Fibroblast of the aortic adventitia (primary cell): ENCODE results near the gene BRD7. TPM values are rescaled to one million over a fixed set of nuclear protein-coding genes. Genes with fewer than 3 reads are reported as not detected.

Source experiments
- DNase-seq: peaks from one replicate; pipeline ENCODE4 v3.0.0-alpha.2; 2010; ENCODE audit warnings: low read depth
- H3K4me3 ChIP-seq: 2 replicates; pipeline ENCODE4 v1.5.1; 2011; ENCODE audit warnings: low read depth, mild to moderate bottlenecking, control low read depth, low read length, moderate library complexity
- CTCF ChIP-seq: IDR thresholded peaks from 2 replicates; pipeline ENCODE4 v1.5.1; 2011; ENCODE audit warnings: mild to moderate bottlenecking, low read length, control low read depth, inconsistent platforms; ENCODE audit not compliant: insufficient read depth
- total RNA-seq: library from RNA; depleted of rRNA; stranded (reverse); fragments of >200 nt; gene quantifications from 2 replicates; pipeline ENCODE4 v1.2.3, GENCODE V29; 2012; ENCODE audit warnings: low replicate concordance

BRD7 gene
- total RNA-seq = 34.0 and 49.7 TPM in 2 replicates

- peak; percentile 49 for TF ChIP-seq CTCF
- DNase-seq = peak; percentile 28
Measured at GRCh38 chr16:50368410-50369132, at the start of gene BRD7. TSS of gene BRD7 (minus strand) at chr16:50368988. CDS start at chr16:50368774, 214 bp downstream.

GRCh38 chr16:50416388-50416787, 47.6 kb upstream of the BRD7 start:
- no peak for DNase-seq
- no peak overlapping the region for H3K4me3 ChIP-seq
- TF ChIP-seq CTCF = no peak

More at GRCh38 chr16:50368410-50369132, at the start of gene BRD7:
- peak within 1 kb of the TSS; percentile 73 for H3K4me3 ChIP-seq

GRCh38 chr16:50414152-50414551, 45.4 kb upstream of the BRD7 start:
- no peak for TF ChIP-seq CTCF
- DNase-seq = no peak
- H3K4me3 ChIP-seq = no peak overlapping the region

DNA sequence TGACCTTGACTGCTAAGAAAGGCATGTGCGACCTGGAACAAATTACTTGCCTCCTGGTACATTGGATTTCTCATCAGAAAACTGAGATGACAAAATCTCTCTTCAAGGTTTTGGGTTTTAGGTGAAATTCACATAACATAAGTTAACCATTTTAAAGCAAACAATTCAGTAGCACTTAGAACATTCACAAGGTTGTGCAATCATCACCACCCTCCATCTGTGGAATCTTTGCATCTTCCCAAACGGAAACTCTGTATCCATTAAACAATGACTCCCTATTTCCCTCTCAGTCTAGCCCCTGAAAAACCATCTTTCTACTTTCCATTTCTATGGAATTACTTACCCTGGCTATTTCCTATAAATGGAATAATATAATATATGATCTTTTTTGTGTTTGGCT, 42.2 kb upstream of the BRD7 start:
- no peak for DNase-seq
- no peak for TF ChIP-seq CTCF
- H3K4me3 ChIP-seq = no peak overlapping the region

DNA sequence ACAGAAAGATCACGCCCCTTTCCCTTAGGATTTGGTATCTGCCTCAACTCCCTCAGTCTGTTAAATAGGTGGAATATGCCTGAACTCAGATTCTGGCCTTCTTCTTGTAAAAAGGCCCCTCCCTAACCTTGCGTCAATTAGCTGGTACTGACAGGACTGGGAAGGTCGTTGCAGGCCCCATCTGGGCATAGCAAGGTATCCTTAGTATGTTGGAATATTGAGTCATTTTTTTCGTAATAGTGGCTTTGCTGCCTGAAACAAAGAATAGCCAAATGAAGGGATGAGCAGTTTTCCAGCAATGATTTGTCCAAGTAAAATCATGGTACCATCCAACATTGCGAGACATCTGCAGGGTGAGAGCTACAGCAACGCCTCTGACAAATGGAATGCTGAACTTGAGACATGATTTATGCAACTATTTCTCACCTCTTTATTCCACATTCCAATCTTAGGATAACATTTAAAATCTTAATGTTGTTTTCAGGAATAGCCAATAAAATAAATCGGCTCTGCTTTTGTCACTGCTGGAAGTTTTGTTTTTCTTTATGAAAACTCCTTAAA, 39.3 kb upstream of the BRD7 start:
- DNase-seq = no peak
- TF ChIP-seq CTCF = no peak
- H3K4me3 ChIP-seq = no peak overlapping the region

GRCh38 chr16:50407351-50407750, 38.6 kb upstream of the BRD7 start:
- H3K4me3 ChIP-seq = no peak overlapping the region
- DNase-seq = no peak
- TF ChIP-seq CTCF = no peak
